ENCODE data around the gene KRT16.
"Not testable (repeated sequence)": the region's sequence is repeated elsewhere in the genome, so short reads cannot be mapped to it uniquely, and the experiment has no call there.

KRT16 gene

DNA sequence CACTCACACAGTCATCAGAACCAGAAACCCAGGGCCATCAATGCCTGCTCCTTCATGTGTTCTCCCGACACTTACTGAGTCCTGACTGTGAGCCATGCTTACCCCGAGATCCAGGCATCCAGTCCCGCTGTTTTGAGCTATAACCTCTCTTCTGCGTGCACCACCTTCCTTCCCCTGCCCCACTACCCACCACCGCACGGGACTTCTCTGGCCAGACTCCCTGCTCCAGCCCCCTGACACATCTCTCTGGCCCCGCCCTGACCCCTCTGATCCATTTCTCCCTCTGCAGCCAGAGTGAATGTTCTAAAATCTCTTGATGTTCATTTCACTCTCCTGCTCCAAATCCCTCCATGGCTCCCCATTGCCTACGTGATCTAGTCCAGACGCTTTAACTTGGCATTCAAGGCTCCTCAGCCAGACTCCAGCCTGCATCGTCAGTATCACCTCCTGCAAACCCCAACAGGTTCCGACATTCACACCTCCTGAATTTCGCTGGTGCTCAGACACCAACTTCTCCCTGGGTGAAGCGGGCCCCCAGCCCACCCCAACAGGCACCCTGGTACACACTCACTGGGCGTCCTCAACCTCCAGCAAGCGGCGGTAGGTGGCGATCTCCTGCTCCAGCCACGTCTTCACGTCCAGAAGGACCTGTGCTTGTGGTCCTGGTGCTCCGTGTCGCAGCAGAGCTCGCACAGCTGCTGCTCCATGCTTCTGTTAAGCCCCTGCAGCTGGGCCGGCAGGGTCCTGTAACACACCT is 14.9 kb upstream of the KRT16 start:
- no peak for DNase-seq

DNA sequence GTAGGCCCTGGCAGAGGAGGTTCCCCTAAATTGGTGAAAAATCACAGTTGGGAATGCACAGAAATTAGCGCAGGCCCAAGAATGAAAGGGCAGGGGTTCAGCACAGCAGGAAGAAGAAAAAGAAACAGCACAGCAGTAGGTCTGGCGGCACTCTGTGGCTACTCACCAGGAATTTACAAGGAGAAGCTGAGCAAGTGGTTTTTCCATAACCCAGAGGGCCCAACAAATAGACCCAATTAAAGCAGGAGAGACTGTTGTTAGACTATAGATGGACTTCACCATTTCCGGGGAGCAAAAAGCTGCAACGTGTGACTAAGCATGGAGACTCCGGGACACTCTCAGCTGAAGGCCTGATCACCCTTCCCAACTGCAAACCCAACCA is 14.3 kb upstream of the KRT16 start:
- DNase-seq: not testable (repeated sequence)

DNA sequence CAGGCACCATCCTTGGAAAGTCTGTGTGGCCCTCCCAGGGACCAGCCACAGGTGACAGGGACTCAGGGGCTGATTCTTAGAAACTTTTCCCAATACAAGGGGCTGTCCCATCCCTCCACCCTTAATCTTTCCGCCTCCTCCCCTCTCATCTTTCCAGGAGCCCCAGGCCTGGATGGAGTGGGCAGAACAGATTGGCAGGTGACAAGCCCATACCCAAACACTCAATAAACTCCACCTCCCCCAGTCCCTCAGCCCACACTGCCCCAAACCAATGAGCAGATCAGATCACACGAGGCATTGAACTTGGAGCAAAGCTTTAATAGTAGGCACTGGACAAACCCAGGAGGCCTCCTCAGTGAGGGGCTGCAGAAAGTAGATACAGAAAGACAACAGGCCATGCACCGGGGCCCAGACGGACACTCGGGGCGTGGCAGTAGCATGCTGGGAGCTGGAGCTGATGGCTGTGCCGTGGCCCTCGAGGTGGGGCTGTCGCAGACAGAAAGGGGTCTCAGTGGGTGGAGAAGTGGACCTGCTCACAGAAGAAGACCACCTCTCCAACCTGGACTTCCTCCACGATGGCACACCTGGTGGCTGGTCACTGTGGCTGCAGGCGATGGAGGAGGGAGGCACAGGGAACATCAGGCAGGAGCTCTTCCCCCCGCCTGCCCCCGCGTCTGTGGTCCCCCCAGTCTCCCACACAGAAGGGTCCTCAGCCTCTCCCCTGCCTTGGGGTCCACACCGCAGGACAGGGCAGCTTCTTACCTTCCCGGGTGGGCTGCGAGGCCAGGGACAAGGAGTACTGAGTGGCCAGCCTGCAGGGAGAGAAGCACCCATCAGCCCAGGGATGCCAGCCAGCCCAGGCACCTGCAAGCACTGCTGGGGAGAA is 13.7 kb upstream of the KRT16 start:
- DNase-seq: not testable (repeated sequence)

- DNase-seq: no peak
These were observed 13.0 kb upstream of the KRT16 start for GRCh38 chr17:41625602-41626001.

DNA sequence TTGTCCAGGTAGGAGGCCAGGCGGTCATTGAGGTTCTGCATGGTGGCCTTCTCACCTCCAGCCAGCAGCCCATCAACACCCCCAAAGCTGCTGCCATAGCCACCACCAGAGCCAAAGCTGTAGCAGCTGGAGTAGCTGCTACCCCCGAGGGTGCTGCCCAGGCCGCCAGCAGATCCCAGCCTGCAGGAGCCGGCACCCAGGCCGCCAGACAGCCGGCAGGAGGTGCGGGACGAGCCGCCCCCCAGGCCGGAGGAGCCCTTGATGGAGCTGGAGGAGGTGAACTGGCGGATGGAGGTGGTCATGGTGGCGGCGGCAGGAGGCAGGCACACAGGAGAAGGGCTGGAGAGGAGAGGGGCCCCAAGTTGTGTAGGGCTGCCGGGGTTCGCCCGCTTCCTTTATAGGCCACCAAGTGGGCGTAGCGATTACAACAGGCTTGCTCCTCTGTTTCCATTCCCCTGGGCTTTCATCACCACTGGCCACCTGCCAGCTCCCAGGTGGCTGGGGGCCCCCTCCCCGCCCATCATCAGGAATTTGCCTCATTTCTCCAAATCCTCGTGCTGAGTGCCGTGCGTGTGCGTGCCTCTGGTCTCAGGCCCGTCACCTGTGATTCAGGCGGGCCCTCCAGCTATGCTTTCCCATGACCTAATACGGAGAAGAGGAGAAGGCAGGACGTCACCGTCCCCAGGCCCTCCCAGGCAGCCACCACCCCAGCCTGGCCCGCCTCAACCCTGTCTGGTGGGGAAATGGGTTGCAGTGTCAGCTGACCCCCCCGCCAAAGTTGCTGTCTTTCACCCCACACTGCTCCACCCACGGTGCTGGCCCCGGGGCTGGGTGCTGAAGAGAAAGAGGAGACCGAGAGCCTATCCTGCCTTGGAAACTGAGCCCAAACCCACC is 11.9 kb upstream of the KRT16 start, which contains the start of gene KRT17:
Gene KRT17, minus strand, starts transcription at position 368 of the 894 bp plus-strand sequence. Its CDS starts 66 bp downstream, at position 302.
- DNase-seq: no peak

- not testable (repeated sequence) for DNase-seq
These were observed 10.8 kb upstream of the KRT16 start for GRCh38 chr17:41623184-41623861.

- DNase-seq: not testable (repeated sequence)
These were observed 10.0 kb upstream of the KRT16 start for GRCh38 chr17:41622340-41623183.

DNA sequence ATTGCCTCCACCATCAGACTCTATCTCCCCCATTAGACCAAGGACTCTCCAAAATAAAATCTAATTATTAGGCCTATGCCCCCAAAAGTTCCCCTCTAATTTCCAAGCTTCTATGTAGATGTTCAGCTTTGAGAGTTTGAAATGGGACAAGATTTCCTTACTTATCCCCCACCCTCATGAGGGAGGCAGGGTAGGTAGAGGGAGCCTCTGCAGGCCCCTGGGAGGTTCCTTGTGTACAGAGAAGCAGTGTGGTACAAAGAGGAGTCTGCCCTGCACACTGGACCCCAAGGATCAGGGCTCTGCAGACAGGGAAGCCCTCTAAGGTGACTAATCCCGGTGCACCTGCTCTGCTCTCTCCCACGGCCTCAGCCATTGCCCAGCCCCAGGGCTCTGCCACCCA is 9.3 kb upstream of the KRT16 start:
- DNase-seq: no peak

GRCh38 chr17:41621435-41621817 is 8.9 kb upstream of the KRT16 start:
- not testable (repeated sequence) for DNase-seq

DNA sequence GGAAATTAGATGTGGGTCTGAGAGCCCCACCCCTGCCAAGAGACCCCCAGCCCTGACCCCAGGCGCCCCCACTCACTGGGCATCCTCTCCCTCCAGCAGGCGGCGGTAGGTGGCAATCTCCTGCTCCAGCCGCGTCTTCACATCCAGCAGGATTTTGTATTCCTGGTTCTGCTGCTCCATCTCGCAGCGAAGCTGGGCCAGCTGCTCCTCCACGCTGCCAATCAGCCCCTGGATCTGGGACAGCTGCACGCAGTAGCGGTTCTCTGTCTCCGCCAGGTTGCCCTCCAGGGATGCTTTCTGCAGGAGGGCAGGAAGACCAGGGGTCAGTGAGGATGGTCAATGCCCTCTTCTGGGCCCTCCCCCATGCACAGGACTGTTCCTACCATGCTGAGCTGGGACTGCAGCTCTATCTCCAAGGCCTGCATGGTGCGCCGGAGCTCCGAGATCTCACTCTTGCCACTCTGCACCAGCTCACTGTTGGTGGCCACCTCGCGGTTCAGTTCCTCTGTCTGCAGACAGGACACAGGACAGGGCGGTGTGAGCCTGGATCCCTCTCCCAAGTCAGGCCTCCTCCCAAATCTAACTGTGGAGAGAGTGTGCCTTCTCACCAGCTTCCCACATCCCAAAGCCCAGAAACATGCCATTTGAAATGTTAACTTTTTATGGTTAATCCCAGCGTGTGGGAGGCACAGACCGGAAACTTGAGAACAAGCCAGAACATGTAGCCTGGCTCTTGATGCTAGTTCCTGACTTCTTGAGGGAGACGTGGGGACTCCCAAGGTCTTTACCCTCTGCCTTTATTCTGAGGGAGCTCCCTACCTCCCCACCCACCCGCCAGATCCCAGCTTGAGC is 8.2 kb upstream of the KRT16 start:
- no peak for DNase-seq

- not testable (repeated sequence) for DNase-seq
These were observed 7.5 kb upstream of the KRT16 start for GRCh38 chr17:41619927-41620582.

- DNase-seq: no peak
These were observed 6.7 kb upstream of the KRT16 start for GRCh38 chr17:41619036-41619926.

- DNase-seq: no peak
These were observed 5.9 kb upstream of the KRT16 start for GRCh38 chr17:41618341-41619035.

GRCh38 chr17:41617698-41618097 is 5.1 kb upstream of the KRT16 start:
- DNase-seq: no peak

DNA sequence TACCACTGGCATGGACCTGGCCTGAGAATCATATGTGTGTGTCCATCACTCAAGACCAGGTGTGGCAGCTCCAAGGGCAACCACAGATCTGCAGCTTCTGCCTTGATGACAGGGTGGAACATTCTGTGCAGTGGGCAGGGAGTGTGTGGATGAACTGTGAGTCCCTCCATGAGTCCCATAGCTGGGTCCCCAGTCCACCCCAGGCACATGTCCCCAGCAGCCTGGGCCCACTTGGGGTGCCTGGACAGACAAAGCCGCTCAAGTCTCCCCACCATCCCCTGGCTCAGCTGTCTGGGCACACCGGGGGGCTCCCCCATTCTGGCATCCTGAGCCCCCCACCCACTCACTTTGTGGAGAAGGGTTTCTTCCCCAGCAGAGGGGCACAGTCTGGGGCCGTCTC is 4.6 kb upstream of the KRT16 start:
- DNase-seq: no peak

GRCh38 chr17:41616486-41616885 is 3.9 kb upstream of the KRT16 start:
- not testable (repeated sequence) for DNase-seq

DNA sequence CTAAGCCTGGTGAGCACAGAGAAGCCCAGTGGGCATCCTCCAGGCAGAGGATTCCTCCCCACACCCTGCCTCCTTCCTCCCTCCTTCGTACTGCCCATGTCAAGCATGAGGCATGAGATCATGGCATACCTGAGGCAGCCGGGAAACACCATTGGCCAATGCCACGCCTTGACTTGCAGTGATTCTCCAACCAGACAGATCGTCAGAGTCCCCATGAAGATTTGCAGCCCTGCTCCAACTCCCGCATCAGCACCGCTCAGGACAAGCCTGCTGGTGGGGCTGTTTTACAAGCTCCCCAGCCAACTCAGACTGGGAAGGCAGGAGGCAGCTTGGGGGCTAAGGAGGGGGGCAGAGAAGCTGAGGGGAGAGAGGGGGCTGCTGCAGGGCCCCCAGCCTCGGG is 2.9 kb upstream of the KRT16 start:
- DNase-seq: no peak

GRCh38 chr17:41614767-41615166 is 2.2 kb upstream of the KRT16 start:
- DNase-seq: not testable (repeated sequence)

Measured in right kidney (tissue), 1 donor.